K562 (cell line): ENCODE data around the gene ITGAL. TPM values are rescaled to one million over a fixed set of nuclear protein-coding genes. Genes with fewer than 3 reads are reported as not detected.
"Not testable (repeated sequence)": the region's sequence is repeated elsewhere in the genome, so short reads cannot be mapped to it uniquely, and the experiment has no call there.

Source experiments
- ATAC-seq: fragments of 200-7000 bp; cut with Tn5 transposase; 3 replicates; pipeline ENCODE4 v1.9.1; 2020; ENCODE audit warnings: moderate library complexity
- BruUV-seq: library from RNA; stranded (reverse); fragments of 400-500 nt; replicated peaks from 2 replicates; lab custom pipeline; 2021; lab: Mats Ljungman, UMichigan
- CTCF ChIA-PET: fragments of 300-600 bp; formaldehyde crosslinking; extraction: SDS; loops from one replicate; lab custom pipeline; 2021; ENCODE audit warnings: low intra/inter-chr PET ratio; lab: Yijun Ruan, JAX
- POLR2A ChIA-PET: fragments of 300-600, 350-650 bp; sonication (Branson Sonifier 250); formaldehyde crosslinking; extraction: SDS; loops from one replicate; lab custom pipeline; 2021; ENCODE audit warnings: antibody characterized with exemption, inconsistent platforms; lab: Yijun Ruan, JAX
- DNase-seq, 4 experiments: peaks; one replicate each; pipeline versions ENCODE4 v3.0.0 to v3.0.0-alpha.2; 2011 to 2018; ENCODE audit warnings: low spot score in 3 of 4, mixed read lengths in 3 of 4; ENCODE audit errors: extremely low read depth in 1 of 4
- FAIRE-seq: peaks from 2 replicates; lab custom pipeline; 2011; peaks lifted over from hg19 to GRCh38; lab: Jason Lieb, UNC
- H2AFZ ChIP-seq: 2 replicates; pipeline ENCODE4 v1.6.0; 2011; ENCODE audit warnings: low read depth, low read length, control low read depth, inconsistent platforms
- H3K27ac ChIP-seq: fragments of 200-600 bp; 3 replicates; pipeline ENCODE4 v1.8.0; 2011; ENCODE audit warnings: low read depth, mild to moderate bottlenecking, control low read depth, inconsistent platforms, low read length, moderate library complexity, mixed read lengths; ENCODE audit errors: extremely low read depth
- H3K27me3 ChIP-seq, 2 experiments: fragments of 300-600 bp in 1 of 2; 2 replicates in 1 of 2; 3 replicates in 1 of 2; pipeline versions ENCODE4 v1.6.0 to v1.8.0; 2011; ENCODE audit warnings: inconsistent platforms in 2 of 2, low read length in 2 of 2, mild to moderate bottlenecking in 1 of 2, mixed read lengths in 1 of 2, moderate library complexity in 1 of 2; ENCODE audit not compliant: control insufficient read depth in 2 of 2, insufficient read depth in 2 of 2
- H3K36me3 ChIP-seq: fragments of 300-600 bp; 3 replicates; pipeline ENCODE4 v1.8.0; 2011; ENCODE audit warnings: mild to moderate bottlenecking, low read length, inconsistent platforms; ENCODE audit not compliant: control insufficient read depth, insufficient read depth
- H3K4me1 ChIP-seq, 2 experiments: fragments of 200-600 bp in 1 of 2; replicated peaks in 1 of 2; 2 replicates in 1 of 2; 3 replicates in 1 of 2; pipeline versions ENCODE4 v1.5.1 to v1.8.0; 2011; ENCODE audit warnings: inconsistent platforms in 2 of 2, low read length in 2 of 2, mild to moderate bottlenecking in 1 of 2, mixed read lengths in 1 of 2, moderate library complexity in 1 of 2; ENCODE audit not compliant: control insufficient read depth in 2 of 2, insufficient read depth in 2 of 2
- H3K4me2 ChIP-seq: 2 replicates; pipeline ENCODE4 v1.6.1; 2011; ENCODE audit warnings: low read length, control low read depth, inconsistent platforms, mixed read lengths; ENCODE audit not compliant: insufficient read depth
- H3K4me3 ChIP-seq: fragments of 200-600 bp; sonication (generic), shearing (Covaris generic); 2 replicates; pipeline ENCODE4 v1.5.1; 2016; ENCODE audit warnings: control low read depth, inconsistent platforms
- H3K79me2 ChIP-seq: fragments of 200-600 bp; 3 replicates; pipeline ENCODE4 v1.8.0; 2011; ENCODE audit warnings: low read length, inconsistent platforms; ENCODE audit not compliant: control insufficient read depth, insufficient read depth
- H3K9ac ChIP-seq, 2 experiments: 2 replicates each; pipeline versions ENCODE4 v1.6.0 to v1.6.1; 2011; ENCODE audit warnings: low read depth in 2 of 2, low read length in 2 of 2, control low read depth in 1 of 2, inconsistent platforms in 1 of 2, mild to moderate bottlenecking in 1 of 2, mixed read lengths in 1 of 2; ENCODE audit not compliant: insufficient read depth in 1 of 2
- H3K9me1 ChIP-seq: one replicate; pipeline ENCODE4 v1.6.0; 2011; ENCODE audit warnings: inconsistent platforms, mild to moderate bottlenecking, low read length, moderate library complexity; ENCODE audit not compliant: control insufficient read depth, insufficient read depth
- H3K9me3 ChIP-seq: replicated peaks from 2 replicates; pipeline ENCODE4 v1.5.1; 2011; ENCODE audit warnings: low read depth, low read length, inconsistent platforms; ENCODE audit not compliant: control insufficient read depth, insufficient read depth
- H4K20me1 ChIP-seq: replicated peaks from 2 replicates; pipeline ENCODE4 v1.6.1; 2011; ENCODE audit warnings: low read length, inconsistent platforms, mixed read lengths; ENCODE audit not compliant: control insufficient read depth, insufficient read depth
- CBFA2T2 ChIP-seq: fragments of 450-650 bp; conservative IDR thresholded peaks from 2 replicates; pipeline ENCODE4 v1.6.1; 2017; ENCODE audit warnings: mild to moderate bottlenecking
- CCNT2 ChIP-seq: IDR thresholded peaks from 2 replicates; pipeline ENCODE4 v1.6.1; 2011; ENCODE audit warnings: borderline replicate concordance, low read depth, mild to moderate bottlenecking, moderate library complexity, mixed read lengths, low read length; ENCODE audit not compliant: insufficient read length; ENCODE audit errors: extremely low read depth
- FOXA3 ChIP-seq, 2 experiments: fragments of 450-650 bp in 1 of 2; sonication (generic) in 1 of 2; formaldehyde crosslinking; IDR thresholded peaks in 1 of 2; conservative IDR thresholded peaks in 1 of 2; 2 replicates each; pipeline versions ENCODE4 v1.4.0 to v1.8.0; 2020 to 2022; ENCODE audit warnings: mild to moderate bottlenecking in 2 of 2, missing genetic modification reagents in 1 of 2
- MEIS2 ChIP-seq: fragments of 450-650 bp; IDR thresholded peaks from 2 replicates; pipeline ENCODE4 v1.6.1; 2014; ENCODE audit warnings: mild to moderate bottlenecking; ENCODE audit not compliant: partially characterized antibody
- NCOR1 ChIP-seq: fragments of 450-650 bp; IDR thresholded peaks from 2 replicates; pipeline ENCODE4 v1.6.1; 2016; ENCODE audit warnings: mild to moderate bottlenecking, moderate library complexity
- NR2C1 ChIP-seq, 2 experiments: fragments of 450-650 bp; IDR thresholded peaks; 2 replicates each; pipeline ENCODE4 v1.6.1; 2017; ENCODE audit warnings: mild to moderate bottlenecking in 2 of 2, antibody characterized with exemption in 1 of 2, inconsistent platforms in 1 of 2, missing compliant biosample characterization in 1 of 2, missing genetic modification characterization in 1 of 2
- PML ChIP-seq: IDR thresholded peaks from 2 replicates; pipeline ENCODE4 v1.6.1; 2012; ENCODE audit warnings: low read length, inconsistent platforms
- TCF3 ChIP-seq: sonication (generic); formaldehyde crosslinking; IDR thresholded peaks from 2 replicates; pipeline ENCODE4 v1.4.0; 2020; ENCODE audit warnings: mild to moderate bottlenecking, missing genetic modification reagents
- ZNF121 ChIP-seq: sonication (generic); formaldehyde crosslinking; conservative IDR thresholded peaks from 2 replicates; pipeline ENCODE4 v1.8.0; 2022; ENCODE audit warnings: missing genetic modification reagents
- WGBS: fragments of 100-300 bp; shearing (Covaris generic); methylation state at CpG from one replicate; pipeline ENCODE4 v1.1.6; 2016; ENCODE audit warnings: low coverage, mixed read lengths; ENCODE audit not compliant: insufficient coverage; ENCODE audit errors: missing lambda C conversion rate; 5-methylcytosine and 5-hydroxymethylcytosine counted together
- in situ Hi-C: fragments of 300-500 bp; cut with MboI; formaldehyde crosslinking; loops from 4 replicates; pipeline ENCODE4 v1.15.0; 2018; ENCODE audit warnings: inconsistent platforms, mixed read lengths
- intact Hi-C: fragments of 100-400 bp; cut with micrococcal nuclease; formaldehyde crosslinking; loops from 2 replicates; pipeline ENCODE4 v1.14.2; 2022
- polyA plus RNA-seq, 8 experiments: library from polyadenylated mRNA; depleted of rRNA in 4 of 8; stranded (reverse) in 5 of 8; unstranded in 3 of 8; fragments of >200 nt; fragmentation: Nextera tagmentation in 2 of 8; fragmentation: Illumina TruSeq in 1 of 8; extraction: Ambion mirVana in 2 of 8; extraction: Trizol in 1 of 8; gene quantifications; 2 replicates each; pipeline versions ENCODE4 v1.2.1 to v1.2.3, GENCODE V29; 2011 to 2014; ENCODE audit warnings: inconsistent platforms in 1 of 8, missing spikeins in 1 of 8
- total RNA-seq, 7 experiments: library from RNA; depleted of rRNA in 6 of 7; stranded (reverse); fragments of >200 nt in 6 of 7; fragmentation: Illumina TruSeq in 2 of 7; extraction: Trizol in 2 of 7; gene quantifications; 2 replicates each; pipeline versions ENCODE4 v1.2.1 to v1.2.3, GENCODE V29; 2011 to 2021; ENCODE audit warnings: low replicate concordance in 1 of 7
- TF ChIP-seq, protein P1 (sequence below): fragments of 450-650 bp; conservative IDR thresholded peaks from 2 replicates; pipeline ENCODE4 v1.6.1; 2016; ENCODE audit warnings: missing genetic modification characterization, low read depth, mild to moderate bottlenecking, control low read depth, missing compliant biosample characterization

The ITGAL gene
- total and polyA plus RNA-seq, 9 of the 15 experiments (the other 6 are each of a cell fraction or from before 2014, with no cell fraction given): 0.01 to 0.53 TPM; not detected in 7

DNA sequence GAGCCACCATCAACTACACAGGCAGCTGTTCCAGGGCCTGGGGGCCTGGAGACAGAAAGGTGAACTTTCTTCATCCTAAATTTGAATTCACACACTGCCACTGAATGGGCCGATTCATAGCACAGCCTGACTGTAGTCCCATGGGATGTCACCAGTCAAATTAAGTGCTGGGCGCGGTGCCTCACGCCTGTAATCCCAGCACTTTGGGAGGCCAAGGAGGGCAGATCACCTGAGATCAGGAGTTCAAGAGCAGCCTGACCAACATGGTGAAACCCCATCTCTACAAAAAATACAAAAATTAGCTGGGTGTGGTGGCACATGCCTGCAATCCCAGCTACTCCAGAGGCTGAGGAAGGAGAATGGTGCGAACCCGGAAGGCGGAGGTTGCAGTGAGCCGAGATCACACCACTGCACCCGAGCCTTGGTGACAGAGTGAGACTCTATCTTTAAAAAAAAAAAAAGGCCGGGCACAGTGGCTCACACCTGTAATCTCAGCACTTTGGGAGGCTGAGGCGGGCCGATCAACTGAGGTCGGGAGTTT is 67.5 kb downstream of the ITGAL start:
- peaks cover 20% of the 10 kb centered on the region for H3K79me2 ChIP-seq
- H3K27me3 ChIP-seq, H3K9me1 ChIP-seq, H4K20me1 ChIP-seq, H3K4me3 ChIP-seq, H3K4me2 ChIP-seq, in situ Hi-C loops, FAIRE-seq, ATAC-seq, H2AFZ ChIP-seq, H3K36me3 ChIP-seq, CTCF ChIA-PET, DNase-seq, BruUV-seq, H3K27ac ChIP-seq, H3K9me3 ChIP-seq: not testable (repeated sequence)
- peak overlapping the region in 1 of 2 experiments; percentile 66; a peak in 1 of 4 replicates for H3K9ac ChIP-seq
- H3K4me1 ChIP-seq: peaks cover 32 to 33% of the 10 kb centered on the region in 2 experiments; a peak in 4 of 5 replicates
- WGBS: 91% methylated on average over 11 of the region's 13 CpGs
- POLR2A ChIA-PET: interaction anchor here (0.9 to 3.5 kb wide), 4 partner anchors 11 to 119 kb away, joined by 3 to 20 read pairs (median 3); partner anchors contain the start of gene ZNF764
- intact Hi-C loops: loop anchor here (10.0 kb wide), 1 partner anchor 155 kb away; the partner anchor contains the start of gene SRCAP

DNA sequence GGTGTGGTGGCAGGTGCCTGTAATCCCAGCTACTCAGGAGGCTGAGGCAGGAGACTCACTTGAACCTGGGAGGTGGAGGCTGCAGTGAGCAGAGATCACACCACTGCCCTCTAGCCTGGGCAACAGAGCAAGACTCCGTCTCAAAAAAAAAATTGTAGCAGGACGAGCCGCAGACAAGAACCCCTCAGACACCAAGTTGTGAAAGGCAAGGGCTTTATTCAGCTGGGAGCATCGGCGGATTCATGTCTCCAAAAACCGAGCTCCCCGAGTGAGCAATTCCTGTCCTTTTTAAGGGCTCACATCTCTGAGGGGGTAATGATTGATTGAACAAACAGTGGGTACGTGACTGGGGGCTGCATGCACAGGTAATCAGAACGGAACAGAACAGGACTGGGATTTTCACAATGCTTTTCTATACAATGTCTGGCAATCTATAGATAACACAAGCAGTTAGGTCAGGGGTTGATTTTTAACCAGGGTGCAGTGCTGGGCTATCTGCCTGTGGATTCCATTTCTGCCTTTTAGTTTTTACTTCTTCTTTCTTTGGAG is 68.4 kb downstream of the ITGAL start:
- Histone ChIP-seq H3K4me2 (peak overlapping the region; percentile 45), H3K27ac (peak overlapping the region; percentile 30; the same call in 1 of the 3 replicates), H3K79me2 (peaks cover 10% of the 10 kb centered on the region), H3K9ac (peak overlapping the region; percentile 13 to 41; a peak in 1 of 4 replicates), H3K4me1 (peaks cover 27 to 30% of the 10 kb centered on the region in 2 experiments; a peak in 4 of 5 replicates)
- DNase-seq (peak in 1 of 4 experiments; percentile 65), ATAC-seq (peak; percentile 68), FAIRE-seq (peak; percentile 72)
- H3K27me3 ChIP-seq, H2AFZ ChIP-seq, intact Hi-C loops, BruUV-seq, H4K20me1 ChIP-seq, H3K36me3 ChIP-seq, H3K4me3 ChIP-seq, H3K9me1 ChIP-seq, H3K9me3 ChIP-seq, in situ Hi-C loops: not testable (repeated sequence)
- ChIA-PET POLR2A (interaction anchor here (0.6 to 3.5 kb wide), 6 partner anchors 10 to 93 kb away, joined by 3 to 20 read pairs (median 4); partner anchors contain the start of gene ZNF764), CTCF (interaction anchor here (0.7 kb wide), 1 partner anchor 110 kb away, joined by 4 read pairs; no protein-coding TSS in a partner anchor)
- 13% methylated on average over 9 of the region's 9 CpGs for WGBS
- TF ChIP-seq CCNT2: peak; percentile 40
- TF ChIP-seq TCF3 (CRISPR knock-in tag): peak; percentile 85
- TF ChIP-seq NR2C1 (IDR thresholded peaks at IDR 0.05): peak; percentile 55
- TF ChIP-seq NR2C1 (tag; IDR thresholded peaks at IDR 0.05): 0 out of 2 replicates have a peak, but pooled peaks have one; percentile 35
- peak; percentile 72 for TF ChIP-seq MEIS2
- TF ChIP-seq NCOR1: peak; percentile 84
- peak; percentile 86 for TF ChIP-seq CBFA2T2
- TF ChIP-seq ZNF121 (CRISPR knock-in tag): peak; percentile 63
- 0 out of 4 replicates have a peak, but pooled peaks of 1 of the 2 experiments have one; percentile 65 for TF ChIP-seq FOXA3 (CRISPR knock-in tag; conservative IDR thresholded peaks at IDR 0.05 in 1 of 2, IDR thresholded peaks at IDR 0.05 in 1 of 2)
- TF ChIP-seq, protein P1, sequence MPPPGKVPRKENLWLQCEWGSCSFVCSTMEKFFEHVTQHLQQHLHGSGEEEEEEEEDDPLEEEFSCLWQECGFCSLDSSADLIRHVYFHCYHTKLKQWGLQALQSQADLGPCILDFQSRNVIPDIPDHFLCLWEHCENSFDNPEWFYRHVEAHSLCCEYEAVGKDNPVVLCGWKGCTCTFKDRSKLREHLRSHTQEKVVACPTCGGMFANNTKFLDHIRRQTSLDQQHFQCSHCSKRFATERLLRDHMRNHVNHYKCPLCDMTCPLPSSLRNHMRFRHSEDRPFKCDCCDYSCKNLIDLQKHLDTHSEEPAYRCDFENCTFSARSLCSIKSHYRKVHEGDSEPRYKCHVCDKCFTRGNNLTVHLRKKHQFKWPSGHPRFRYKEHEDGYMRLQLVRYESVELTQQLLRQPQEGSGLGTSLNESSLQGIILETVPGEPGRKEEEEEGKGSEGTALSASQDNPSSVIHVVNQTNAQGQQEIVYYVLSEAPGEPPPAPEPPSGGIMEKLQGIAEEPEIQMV: 0 out of 2 replicates have a peak, but pooled peaks have one; percentile 22
- peak; percentile 58 for TF ChIP-seq PML
